SK-N-MC (cell line): ENCODE results near the gene MCM6.

Source experiments
- EZH2 ChIP-seq: fragments of 200-600 bp; sonication (generic); IDR thresholded peaks from one replicate; pipeline ENCODE4 v1.6.1; 2017; ENCODE audit warnings: antibody characterized with exemption
- FOXP2 ChIP-seq: optimal IDR thresholded peaks from 2 replicates; pipeline ENCODE3; 2011; ENCODE audit warnings: mild to moderate bottlenecking, moderate library complexity; ENCODE audit not compliant: insufficient read depth; ENCODE audit errors: extremely low read length, control extremely low read depth
- POLR2AphosphoS5 ChIP-seq: IDR thresholded peaks from 2 replicates; pipeline ENCODE4 v1.6.1; 2012; ENCODE audit warnings: mild to moderate bottlenecking, low read depth, low read length, borderline replicate concordance

DNA sequence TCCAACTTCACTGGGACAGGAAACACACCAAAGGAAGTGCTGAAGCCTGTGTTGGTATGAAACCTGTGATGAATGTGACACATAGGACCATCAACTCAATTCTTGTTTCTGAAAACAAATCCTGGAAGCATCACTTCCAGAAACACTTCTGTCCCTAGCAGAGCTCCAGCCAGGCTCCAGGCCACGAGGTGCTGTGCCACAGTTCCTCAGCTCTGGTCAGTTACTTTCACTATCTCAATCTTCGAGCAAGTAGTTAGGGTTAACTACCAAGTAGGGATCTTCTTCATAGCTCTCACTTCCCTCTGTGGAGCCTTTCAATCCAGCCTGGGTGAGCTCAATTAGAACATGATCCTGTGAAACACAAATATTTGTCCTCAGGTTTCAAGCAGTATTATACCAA is 35.6 kb downstream of the MCM6 start:
- TF ChIP-seq POLR2AphosphoS5 (no peak), EZH2 (no peak), FOXP2 (no peak)
